ENCODE data around the gene DHRS13.

The DHRS13 gene

GRCh38 chr17:28881533-28882056 is 21.3 kb downstream of the DHRS13 start:
- TF ChIP-seq FOXP2 (optimal IDR thresholded peaks at IDR 0.05; ENCODE audit: borderline replicate concordance, extremely low read depth, extremely low read length, insufficient read depth) (no peak), SIN3A (IDR thresholded peaks at IDR 0.05; ENCODE audit: borderline replicate concordance, insufficient read depth, low read length) (no peak), TAF1 (IDR thresholded peaks at IDR 0.05; ENCODE audit: borderline replicate concordance, insufficient read depth, low read length) (no peak), POLR2AphosphoS5 (IDR thresholded peaks at IDR 0.05; ENCODE audit: low read depth, low read length) (no peak)
- TF ChIP-seq, protein P1, sequence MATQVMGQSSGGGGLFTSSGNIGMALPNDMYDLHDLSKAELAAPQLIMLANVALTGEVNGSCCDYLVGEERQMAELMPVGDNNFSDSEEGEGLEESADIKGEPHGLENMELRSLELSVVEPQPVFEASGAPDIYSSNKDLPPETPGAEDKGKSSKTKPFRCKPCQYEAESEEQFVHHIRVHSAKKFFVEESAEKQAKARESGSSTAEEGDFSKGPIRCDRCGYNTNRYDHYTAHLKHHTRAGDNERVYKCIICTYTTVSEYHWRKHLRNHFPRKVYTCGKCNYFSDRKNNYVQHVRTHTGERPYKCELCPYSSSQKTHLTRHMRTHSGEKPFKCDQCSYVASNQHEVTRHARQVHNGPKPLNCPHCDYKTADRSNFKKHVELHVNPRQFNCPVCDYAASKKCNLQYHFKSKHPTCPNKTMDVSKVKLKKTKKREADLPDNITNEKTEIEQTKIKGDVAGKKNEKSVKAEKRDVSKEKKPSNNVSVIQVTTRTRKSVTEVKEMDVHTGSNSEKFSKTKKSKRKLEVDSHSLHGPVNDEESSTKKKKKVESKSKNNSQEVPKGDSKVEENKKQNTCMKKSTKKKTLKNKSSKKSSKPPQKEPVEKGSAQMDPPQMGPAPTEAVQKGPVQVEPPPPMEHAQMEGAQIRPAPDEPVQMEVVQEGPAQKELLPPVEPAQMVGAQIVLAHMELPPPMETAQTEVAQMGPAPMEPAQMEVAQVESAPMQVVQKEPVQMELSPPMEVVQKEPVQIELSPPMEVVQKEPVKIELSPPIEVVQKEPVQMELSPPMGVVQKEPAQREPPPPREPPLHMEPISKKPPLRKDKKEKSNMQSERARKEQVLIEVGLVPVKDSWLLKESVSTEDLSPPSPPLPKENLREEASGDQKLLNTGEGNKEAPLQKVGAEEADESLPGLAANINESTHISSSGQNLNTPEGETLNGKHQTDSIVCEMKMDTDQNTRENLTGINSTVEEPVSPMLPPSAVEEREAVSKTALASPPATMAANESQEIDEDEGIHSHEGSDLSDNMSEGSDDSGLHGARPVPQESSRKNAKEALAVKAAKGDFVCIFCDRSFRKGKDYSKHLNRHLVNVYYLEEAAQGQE (IDR thresholded peaks at IDR 0.05; ENCODE audit: insufficient read depth in 1 of 2, low read depth in 2 of 2, low read length in 2 of 2) = no peak

- TF ChIP-seq TAF1 (IDR thresholded peaks at IDR 0.05; ENCODE audit: borderline replicate concordance, insufficient read depth, low read length) (no peak), FOXP2 (optimal IDR thresholded peaks at IDR 0.05; ENCODE audit: borderline replicate concordance, extremely low read depth, extremely low read length, insufficient read depth) (no peak), SIN3A (IDR thresholded peaks at IDR 0.05; ENCODE audit: borderline replicate concordance, insufficient read depth, low read length) (no peak), POLR2AphosphoS5 (IDR thresholded peaks at IDR 0.05; ENCODE audit: low read depth, low read length) (no peak)
- TF ChIP-seq, protein P1 (IDR thresholded peaks at IDR 0.05; ENCODE audit: insufficient read depth in 1 of 2, low read depth in 2 of 2, low read length in 2 of 2) = no peak
These were observed 22.3 kb downstream of the DHRS13 start for GRCh38 chr17:28880572-28880945.

- no peak for TF ChIP-seq POLR2AphosphoS5 (IDR thresholded peaks at IDR 0.05; ENCODE audit: low read depth, low read length)
- no peak for TF ChIP-seq FOXP2 (optimal IDR thresholded peaks at IDR 0.05; ENCODE audit: borderline replicate concordance, extremely low read depth, extremely low read length, insufficient read depth)
- TF ChIP-seq, protein P1 (IDR thresholded peaks at IDR 0.05; ENCODE audit: insufficient read depth in 1 of 2, low read depth in 2 of 2, low read length in 2 of 2) = no peak
- no peak for TF ChIP-seq TAF1 (IDR thresholded peaks at IDR 0.05; ENCODE audit: borderline replicate concordance, insufficient read depth, low read length)
- TF ChIP-seq SIN3A (IDR thresholded peaks at IDR 0.05; ENCODE audit: borderline replicate concordance, insufficient read depth, low read length) = no peak
These were observed 22.9 kb downstream of the DHRS13 start for GRCh38 chr17:28879886-28880571.

DNA sequence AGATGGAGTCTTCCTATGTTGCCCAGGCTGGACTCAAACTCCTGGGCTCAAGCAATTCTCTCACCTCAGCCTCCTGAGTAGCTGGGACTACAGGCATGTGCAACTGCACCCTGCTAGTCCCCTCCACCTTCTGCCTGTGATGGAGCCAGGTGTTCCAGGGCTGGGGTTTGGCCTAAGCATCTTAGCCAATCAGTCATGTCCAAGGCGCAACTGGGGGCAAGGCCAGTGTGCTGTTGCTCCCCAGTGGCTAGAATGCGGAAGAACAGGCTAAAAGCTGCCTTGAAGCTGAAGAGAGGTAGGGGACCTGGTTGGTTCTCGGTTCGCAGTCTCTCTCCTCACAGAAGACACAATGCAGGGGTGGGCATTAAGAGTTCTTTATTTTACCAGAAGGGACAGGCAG is 23.9 kb downstream of the DHRS13 start:
- TF ChIP-seq TAF1 (IDR thresholded peaks at IDR 0.05; ENCODE audit: borderline replicate concordance, insufficient read depth, low read length) (no peak), FOXP2 (optimal IDR thresholded peaks at IDR 0.05; ENCODE audit: borderline replicate concordance, extremely low read depth, extremely low read length, insufficient read depth) (no peak), SIN3A (IDR thresholded peaks at IDR 0.05; ENCODE audit: borderline replicate concordance, insufficient read depth, low read length) (no peak), POLR2AphosphoS5 (IDR thresholded peaks at IDR 0.05; ENCODE audit: low read depth, low read length) (no peak)
- TF ChIP-seq, protein P1 (IDR thresholded peaks at IDR 0.05; ENCODE audit: insufficient read depth in 1 of 2, low read depth in 2 of 2, low read length in 2 of 2) = no peak
